GM21526 (cell line): ENCODE data around the gene TWIST2.

Source experiments
- ATAC-seq: cut with Tn5 transposase; IDR thresholded peaks from one replicate; pipeline ENCODE4 v1.9.1; 2021; ENCODE audit warnings: moderate library complexity; ENCODE audit not compliant: unreplicated experiment, low FRiP score

Gene TWIST2

DNA sequence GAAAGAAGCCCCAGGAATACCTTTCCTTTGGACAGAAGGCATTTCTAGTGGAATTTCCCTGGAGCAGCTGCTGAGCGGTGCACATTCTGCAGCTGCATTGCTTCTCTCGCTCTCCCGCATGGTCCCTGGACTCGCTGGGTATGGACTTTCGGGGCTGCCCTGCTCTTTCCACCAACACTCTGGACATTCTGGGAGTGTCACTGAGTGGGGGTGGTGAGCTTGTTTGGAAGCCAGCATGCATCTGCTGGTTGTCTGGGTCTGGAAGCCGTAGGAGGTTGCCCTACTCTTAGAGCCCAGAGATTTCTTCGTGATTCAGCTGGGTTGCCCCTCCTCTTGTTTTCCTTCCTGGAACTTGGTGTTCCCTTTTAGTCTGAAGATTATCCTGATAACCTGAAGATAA lies 52.6 kb downstream of the TWIST2 start:
- no peak for ATAC-seq

DNA sequence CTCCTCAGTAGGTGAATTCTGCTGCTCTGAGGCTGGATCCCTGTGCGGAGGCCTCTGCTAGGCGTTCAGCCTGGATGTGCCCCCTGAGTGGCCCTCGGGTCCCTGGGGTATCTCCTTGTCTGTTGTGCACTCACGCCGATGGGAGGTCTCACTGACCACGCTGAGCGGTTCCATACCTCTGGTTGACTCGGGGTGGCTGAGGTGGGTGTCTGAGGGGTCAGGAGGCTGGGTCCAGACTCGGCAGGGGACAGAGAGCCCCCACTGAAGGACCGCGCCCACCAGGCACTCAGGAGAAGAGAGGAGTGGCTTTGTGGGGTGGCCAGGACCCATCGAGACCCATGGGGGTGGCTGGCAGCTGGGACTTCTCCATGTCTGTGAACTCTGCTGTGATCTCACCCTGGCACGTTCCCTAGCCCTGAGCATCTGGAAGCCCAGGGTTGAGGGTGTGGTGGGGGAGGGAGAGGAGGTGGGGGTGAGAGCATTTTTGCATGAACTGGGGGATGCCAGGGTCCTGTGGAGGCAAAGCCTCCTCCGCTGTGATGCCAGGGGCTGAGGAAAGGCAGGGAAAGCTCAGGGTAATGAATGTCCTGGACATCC lies 53.7 kb downstream of the TWIST2 start:
- ATAC-seq: no peak

DNA sequence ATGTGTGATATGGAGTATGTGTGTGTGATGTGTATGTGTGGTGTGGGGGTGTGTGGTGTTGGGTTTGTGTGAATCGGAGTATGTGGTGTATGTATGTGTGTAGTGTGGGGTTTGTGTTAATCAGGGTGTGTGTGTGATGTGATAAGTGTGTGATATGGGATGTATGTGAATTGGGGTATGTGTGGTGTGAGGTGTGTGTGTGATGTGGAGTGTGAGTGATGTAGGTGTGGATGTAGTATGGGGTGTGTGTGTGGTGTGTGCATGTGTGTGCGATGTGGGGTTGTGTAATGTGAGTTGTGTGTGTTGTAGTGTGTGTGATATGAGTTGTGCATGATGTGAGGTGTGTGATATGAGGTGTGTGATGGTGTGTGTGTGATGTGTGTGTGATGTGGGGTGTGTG lies 54.4 kb downstream of the TWIST2 start:
- ATAC-seq: no peak

DNA sequence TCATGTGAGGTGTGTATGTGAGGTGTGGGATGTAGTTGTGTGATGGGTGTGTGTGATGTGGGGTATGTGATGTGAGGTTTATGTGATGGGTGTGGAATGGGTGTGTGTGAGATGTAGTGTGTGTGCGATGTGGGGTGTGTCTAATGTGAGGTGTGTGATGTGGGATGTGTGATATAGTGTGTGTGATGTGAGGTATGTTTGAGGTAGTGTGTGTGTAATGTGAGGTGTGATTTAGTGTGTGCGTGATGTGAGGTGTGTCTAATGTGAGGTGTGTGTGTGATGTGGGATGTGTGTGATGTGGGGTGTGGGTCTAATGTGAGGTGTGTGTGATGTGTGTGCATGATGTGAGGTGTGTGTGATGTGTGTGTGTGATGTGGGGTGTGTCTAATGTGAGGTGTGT lies 55.3 kb downstream of the TWIST2 start:
- no peak for ATAC-seq

DNA sequence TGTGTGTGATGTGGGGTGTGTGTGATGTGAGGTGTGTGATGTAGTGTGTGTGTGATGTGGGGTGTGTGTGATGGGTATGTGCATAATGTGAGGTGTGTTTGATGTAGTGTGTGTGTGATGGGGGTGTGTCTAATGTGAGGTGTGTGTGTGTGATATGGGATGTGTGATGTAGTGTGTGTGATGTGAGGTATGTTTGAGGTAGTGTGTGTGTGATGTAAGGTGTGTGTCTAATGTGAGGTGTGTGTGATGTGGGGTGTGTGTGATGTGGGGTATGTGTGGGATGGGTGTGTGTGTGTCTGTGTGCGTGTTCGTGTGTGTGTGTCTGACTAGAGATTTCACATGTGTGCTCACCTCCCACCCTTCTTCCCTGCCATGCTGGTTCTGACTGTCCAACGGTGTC lies 56.3 kb downstream of the TWIST2 start:
- no peak for ATAC-seq

DNA sequence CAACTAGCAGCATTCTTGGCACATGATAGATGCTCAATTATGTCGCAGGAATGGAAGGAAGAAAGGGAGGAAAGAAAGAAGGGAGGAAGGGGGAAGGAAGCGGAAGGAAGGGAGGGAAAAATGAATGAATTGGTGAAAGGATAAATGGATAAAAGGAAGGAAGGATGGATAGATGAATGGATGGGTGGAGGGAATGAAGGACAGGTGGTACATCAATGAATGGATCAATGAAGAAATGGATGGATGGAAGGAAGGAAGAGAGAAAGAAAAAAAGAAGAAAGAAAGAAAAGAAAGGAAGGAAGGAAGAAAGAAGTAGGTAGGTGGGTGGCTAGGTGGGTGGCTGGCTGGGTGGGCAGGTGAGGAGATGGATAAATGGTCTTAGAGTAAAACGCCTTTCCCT lies 56.8 kb downstream of the TWIST2 start:
- no peak for ATAC-seq

DNA sequence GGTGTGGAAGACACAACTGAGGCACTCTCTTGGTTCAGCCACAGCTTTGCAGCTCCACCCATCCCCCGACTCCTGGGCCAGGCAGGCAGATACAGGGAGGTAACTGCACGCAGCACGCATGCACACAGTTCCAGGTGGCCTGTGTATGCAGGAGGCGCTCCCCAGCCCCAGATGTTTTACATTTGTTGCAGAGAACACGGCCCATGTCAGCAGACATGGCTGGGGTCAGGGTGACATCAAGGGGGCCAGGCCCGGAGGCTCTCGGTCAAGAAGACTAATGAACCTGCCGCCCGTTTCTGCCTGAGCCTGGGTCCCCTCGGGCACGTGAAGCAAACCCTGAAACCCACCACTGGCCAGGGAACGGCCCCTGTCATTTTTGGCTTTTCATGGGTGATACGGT lies 57.3 kb downstream of the TWIST2 start:
- ATAC-seq: no peak

DNA sequence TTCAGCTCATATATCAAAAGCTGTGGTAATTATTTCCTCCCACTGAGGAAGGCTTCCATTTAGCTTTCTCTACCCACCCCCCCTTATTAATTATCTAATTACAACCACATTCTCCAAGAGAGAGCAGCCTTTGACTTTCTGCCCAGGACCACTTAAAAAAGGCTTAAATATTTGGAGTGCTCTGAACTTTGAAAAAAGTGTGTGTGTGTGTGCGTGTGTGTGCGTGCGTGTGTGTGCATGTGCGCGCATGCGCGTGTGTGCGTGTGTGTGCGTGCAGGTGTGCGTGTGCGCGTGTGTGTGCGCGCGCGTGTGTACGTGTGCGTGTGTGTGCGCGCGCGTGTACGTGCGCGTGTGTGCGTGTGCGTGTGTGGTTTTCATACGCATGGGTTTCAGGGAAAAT lies 57.8 kb downstream of the TWIST2 start:
- ATAC-seq: no peak

DNA sequence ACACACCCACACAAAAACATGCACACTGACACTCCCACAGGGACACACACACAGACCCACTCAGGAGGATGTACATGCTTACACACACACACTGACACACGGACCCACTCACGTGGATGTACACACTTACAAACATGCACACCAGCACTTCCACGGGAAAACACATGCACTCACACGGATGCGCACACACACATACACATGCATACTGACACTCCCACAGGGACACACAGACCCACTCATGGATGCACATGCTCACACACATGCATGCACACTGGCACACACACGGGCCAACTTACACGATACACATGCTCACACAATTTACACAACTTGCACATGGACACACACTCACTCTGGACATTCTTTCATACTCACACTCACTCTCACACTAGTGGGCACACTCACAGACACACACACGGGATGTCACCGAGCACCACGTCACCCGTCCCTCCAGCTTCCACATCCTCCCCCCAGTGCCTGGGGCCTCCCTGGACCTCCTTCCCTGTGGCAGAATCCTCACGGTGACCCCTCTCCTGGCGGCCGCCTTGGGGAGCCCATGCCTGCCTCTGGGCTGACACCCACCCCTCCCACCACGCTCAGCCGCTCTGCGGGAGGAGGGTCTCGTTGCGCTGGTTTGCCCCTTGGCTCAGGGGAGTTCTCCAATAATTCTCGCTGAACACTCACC lies 58.5 kb downstream of the TWIST2 start:
- ATAC-seq: no peak

DNA sequence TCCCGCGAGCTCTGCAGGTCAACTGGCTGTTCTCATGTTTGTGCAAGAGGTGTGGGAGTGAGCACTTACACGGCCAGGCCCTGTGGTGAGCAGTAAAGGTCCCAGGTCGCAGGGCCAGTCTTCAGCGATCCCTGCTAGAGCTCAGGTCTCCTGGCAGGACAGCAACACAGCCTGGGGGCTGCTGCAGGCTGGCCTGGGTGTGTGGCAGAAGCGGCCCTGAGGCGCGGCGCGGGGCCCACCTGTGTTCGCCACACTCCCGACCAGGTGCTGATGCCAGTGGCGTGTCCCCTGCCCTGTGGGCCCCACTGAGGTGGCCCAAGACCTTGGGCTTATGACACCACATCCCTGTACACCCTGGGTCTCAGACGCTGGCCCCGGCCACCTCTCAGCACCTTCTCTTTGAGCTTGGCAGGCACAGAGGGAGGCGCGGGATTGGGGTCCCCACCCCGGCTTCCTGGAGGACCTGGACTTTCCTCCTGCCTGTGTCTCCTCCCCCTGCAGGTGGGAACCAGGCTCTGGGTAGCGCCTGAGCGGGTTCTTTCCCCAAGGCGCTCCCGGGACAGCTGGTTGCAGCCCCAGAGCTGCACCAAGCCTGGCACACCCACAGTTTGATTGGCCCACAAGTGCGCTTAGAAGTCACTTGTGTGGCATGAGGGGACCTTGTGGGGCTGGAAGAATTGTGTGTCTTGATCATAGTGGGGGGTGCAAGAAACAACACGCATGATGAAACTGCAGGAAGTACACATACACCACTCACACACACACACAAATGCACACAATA lies 59.2 kb downstream of the TWIST2 start:
- ATAC-seq: no peak

DNA sequence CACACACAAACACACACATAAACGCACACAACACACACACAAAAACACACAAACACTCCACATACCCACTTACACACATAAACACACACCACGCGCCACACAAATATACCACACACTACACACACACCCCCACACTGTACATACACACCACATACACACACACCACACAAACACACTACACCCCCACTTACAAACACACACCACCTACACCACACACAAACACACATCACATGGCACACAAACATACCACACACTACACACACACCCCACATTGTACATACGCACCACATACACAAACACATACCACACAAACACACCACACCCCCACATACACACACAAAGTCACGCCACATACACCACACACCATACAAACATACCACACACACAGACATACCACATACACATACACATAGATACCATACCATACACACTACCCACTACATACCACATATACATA lies 59.9 kb downstream of the TWIST2 start:
- no peak for ATAC-seq

DNA sequence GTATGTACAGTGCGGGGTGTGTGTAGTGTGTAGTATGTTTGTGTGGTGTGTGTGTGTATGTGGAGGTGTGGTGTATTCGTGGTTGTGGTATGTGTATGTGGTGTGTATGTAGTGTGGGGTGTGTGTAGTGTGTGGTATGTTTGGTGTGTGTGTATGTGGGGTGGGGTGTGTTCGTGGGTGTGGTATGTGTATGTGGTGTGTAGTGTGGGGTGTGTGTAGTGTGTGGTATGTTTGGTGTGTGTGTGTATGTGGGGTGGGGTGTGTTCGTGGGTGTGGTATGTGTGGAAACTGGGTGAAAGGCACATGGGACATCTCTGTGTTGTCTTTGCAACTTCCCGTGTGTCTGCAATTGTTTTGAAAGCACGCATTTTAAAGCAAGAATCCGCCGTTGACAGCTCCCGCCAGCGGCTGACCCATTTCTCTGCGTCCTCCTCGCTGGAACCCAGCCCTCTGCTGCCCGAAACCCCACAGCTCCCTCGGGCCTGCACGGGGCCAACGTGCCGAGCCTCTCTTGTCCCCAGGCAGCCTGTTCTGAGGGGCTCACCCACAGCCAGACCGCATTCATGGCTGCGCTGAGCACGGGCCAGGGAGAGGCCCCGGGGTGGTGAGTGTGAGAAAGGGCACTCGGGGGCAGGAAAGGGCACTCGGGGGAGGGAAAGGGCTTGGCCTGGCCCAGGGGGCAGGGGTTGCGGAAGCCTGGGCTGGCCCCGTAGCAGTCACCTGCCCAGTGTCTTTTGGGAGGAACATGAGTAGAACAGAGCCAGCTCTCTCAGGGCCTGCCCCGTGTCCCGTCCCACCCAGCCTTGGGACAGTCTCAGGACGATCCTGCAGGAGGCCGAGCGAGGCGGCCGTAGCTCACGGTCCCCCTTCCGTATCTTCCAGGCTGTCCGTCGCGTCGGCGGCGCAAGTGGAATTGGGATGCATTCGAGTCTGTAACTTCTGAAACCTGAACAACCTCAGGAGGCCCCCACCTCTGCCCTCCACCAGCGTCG lies 61.4 kb downstream of the TWIST2 start:
- no peak for ATAC-seq

DNA sequence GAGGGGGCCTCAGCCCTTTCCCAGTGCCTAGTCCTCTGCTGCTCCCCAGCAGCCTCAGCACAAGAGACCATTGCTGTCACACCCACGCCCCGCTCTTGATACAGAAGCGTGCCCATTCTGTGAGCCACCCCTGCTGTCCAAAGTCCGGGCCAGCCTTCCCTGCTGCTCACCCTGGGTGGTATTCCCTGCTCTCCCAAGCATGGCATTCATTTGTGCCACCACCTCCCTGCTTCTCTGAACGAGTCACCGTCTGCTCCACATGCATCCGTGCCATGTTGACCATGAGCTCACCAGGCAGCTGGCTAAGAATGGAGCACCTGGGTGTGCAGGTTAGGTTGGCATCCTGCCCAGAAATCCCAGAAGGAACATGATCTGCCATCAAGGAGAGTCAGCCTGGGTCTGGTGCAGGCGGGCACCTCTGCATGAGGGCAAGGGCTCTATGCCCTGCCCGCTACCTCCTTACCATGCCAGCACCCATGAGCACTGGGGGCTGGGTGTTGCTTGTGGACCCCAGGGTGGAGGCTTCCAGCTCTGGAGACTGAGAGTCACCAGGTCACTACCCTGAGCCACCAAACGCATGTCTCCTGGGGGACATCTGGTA lies 63.0 kb downstream of the TWIST2 start:
- no peak for ATAC-seq

DNA sequence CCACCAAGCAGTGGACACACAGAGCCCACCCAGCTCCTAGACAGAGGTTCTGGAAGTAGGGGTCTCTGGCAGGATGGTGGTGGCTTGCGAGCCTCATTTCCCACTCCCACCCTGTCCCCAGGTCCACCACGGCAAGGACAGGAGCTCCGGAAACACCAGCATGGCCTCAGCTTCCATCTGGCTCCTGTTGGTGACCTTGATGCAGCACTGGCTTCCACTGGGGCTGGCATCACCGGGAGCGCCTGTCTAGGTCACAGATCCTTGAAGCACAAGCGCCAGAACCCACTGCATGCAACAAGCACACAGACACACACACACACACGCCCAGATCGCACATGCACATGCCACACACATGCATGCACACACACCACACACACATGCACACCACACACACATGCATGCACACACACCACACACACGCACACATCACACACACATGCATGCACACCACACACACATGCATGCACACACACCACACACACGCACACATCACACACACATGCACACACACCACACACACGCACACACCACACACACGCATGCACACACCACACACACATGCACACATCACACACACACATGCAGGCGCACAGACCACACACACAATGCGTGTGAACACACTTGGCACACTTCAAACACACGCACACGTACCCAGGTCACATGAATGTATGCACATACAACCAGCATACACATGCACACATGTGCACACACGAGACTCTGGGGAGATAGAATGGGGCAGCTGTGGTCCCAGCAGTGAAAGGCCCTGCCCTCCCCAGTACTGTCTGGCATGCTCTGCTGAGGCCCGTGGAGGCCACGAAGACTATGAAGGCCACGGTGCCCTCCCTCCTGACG lies 63.7 kb downstream of the TWIST2 start:
- ATAC-seq: no peak

DNA sequence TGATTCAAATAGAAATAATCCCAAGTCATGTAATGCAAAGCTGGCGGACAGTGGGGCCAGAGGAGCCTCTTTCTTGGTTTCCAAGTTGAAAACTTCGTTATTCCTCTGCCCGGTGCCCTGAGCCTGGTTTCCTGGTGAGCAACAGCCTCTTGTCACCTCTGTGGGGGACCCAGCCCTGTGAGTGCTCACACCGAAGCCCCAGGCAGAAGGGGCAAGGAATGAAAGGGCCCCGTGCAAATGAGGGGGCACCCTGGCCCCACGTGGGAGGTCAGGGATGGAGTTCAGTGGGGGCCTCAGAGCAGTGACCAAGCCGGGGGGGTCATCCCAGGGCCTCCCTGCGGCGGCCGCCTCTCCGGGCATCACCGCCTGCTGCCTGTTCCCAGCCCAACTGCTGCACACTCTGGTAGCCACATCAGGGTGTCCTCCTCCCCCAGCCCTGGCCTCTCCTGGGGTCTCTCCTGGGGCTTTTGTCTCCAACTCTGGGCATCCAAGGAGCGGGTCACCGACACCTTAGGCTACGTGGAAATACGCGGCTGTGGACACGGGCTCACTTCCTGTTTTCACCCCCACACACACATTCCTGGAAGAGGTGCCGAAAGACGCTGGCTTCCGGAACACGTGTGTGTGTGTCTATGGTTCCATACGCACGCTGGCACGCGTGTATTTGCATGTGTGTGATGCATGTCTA lies 64.5 kb downstream of the TWIST2 start:
- ATAC-seq: no peak

DNA sequence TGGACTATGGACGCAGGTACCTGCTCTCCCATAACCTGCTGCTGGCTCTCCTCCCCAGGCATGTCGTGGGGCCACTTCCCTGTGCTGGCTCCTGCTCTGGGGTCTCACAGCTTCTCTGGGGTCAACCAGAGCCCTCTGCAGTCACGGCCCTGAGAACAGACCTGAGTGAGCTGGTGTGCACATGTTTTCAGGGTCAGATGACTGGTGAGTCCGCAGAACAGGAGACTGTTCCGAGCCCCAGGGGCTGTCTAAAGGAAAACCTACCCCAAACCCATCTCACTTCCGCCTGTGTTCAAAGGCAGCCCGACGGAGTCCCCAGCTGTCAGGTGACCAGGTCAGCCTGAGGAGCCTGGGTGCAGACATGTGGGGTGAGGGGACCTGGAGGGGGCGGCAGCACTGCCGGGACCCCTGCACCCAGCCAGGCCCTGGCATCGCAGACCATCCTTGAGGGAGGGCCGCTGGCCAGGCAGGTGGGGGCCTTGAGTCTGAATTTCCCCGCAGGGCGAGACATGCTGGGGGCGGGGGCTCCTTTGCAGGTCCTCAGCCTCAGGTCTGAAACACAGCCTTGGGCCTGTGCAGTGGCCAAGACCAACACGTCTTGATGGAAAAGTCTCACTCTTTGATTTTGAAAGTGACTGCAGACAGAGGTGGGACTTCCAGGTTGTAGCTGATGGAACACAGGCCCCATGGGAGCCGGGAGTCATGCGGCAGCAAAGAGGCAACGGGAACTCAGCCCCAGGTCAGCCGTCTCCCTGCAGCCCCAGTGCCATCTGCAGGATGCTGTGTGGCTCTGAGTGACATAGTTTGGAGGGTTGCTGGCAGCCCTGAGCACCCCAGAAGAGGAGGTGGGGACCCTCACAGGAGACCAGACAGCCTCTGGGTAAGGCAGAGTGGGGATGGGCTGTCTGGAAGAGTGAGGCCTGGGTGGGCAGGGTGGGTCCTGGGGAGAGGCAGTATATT lies 65.3 kb downstream of the TWIST2 start:
- ATAC-seq: no peak

DNA sequence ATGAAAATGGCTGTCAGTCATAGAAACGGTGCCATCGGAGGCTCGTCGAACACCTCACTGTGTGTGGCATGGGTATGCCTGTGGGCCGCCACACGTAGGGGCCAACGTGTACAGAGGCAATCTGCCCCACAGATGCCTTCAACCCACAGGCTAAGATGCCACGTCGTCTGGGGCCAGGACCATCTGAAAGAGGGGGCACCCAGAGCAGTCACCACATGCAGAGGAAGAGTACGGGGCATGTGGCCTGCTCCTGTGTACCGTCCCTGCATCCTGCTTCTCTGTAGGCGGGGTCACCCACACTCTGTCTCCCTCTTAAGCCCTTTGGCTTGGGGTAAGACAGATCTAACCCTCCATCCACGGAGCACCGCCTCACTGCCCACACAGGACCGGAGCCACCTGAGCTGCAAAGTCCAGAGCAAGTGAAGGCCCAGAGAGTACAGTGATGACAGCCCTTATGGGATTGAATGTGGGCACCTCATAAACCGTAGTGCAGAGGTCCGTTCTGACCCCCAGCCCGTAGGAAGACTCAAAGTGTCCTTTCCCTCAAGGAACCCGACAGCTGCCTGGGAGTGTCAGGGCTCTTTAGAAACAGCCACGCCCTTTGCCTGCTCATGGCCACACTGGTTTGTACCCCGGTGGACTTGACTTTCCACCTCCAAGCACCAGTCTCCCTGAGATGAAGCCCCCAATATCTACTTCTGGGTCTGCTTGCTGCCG lies 66.2 kb downstream of the TWIST2 start:
- ATAC-seq: no peak
